Karpas-422 (cell line): ENCODE data around the gene ANKRD6. TPM values are rescaled to one million over a fixed set of nuclear protein-coding genes. Genes with fewer than 3 reads are reported as not detected.
A peak's percentile ranks its signal among the peaks of the same experiment; 100 is the strongest.

Experiments used
- DNase-seq: peaks from one replicate; pipeline ENCODE4 v3.0.0-alpha.2; 2015
- H2AFZ ChIP-seq: fragments of 200-600 bp; sonication (generic); 2 replicates; pipeline ENCODE4 v1.6.1; 2014; ENCODE audit warnings: antibody characterized with exemption, low read length, mixed read lengths
- H3K27ac ChIP-seq: fragments of 200-600 bp; sonication (generic); 2 replicates; pipeline ENCODE4 v1.5.1; 2014; ENCODE audit warnings: mild to moderate bottlenecking, low read length, moderate library complexity
- H3K27me3 ChIP-seq: fragments of 200-600 bp; sonication (generic); 2 replicates; pipeline ENCODE4 v1.6.1; 2014; ENCODE audit warnings: low read length, mixed read lengths
- H3K36me3 ChIP-seq: fragments of 200-600 bp; sonication (generic); 2 replicates; pipeline ENCODE4 v1.6.1; 2014; ENCODE audit warnings: low read length, mixed read lengths; ENCODE audit not compliant: insufficient read depth
- H3K4me1 ChIP-seq: fragments of 200-600 bp; sonication (generic); 2 replicates; pipeline ENCODE4 v1.6.1; 2014; ENCODE audit warnings: mild to moderate bottlenecking, low read length, mixed read lengths
- H3K4me2 ChIP-seq: fragments of 200-600 bp; sonication (generic); 2 replicates; pipeline ENCODE4 v1.6.1; 2014; ENCODE audit warnings: low read length, low read depth, mild to moderate bottlenecking; ENCODE audit not compliant: poor library complexity, severe bottlenecking
- H3K4me3 ChIP-seq: fragments of 200-600 bp; sonication (generic); 2 replicates; pipeline ENCODE4 v1.5.1; 2014; ENCODE audit warnings: mild to moderate bottlenecking, antibody characterized with exemption, low read length, mixed read lengths
- H3K79me2 ChIP-seq: fragments of 200-600 bp; sonication (generic); 2 replicates; pipeline ENCODE4 v1.6.1; 2014; ENCODE audit warnings: mild to moderate bottlenecking, low read length, mixed read lengths
- H3K9ac ChIP-seq: fragments of 200-600 bp; sonication (generic); 2 replicates; pipeline ENCODE4 v1.6.0; 2014; ENCODE audit warnings: low read length
- H3K9me2 ChIP-seq: fragments of 200-600 bp; sonication (generic), shearing (Covaris generic); replicated peaks from 2 replicates; pipeline ENCODE4 v1.6.0; 2014; ENCODE audit warnings: mild to moderate bottlenecking, low read length, moderate library complexity; ENCODE audit not compliant: insufficient read depth
- H3K9me3 ChIP-seq: fragments of 300-700, 200-600 bp; sonication (generic); 2 replicates; pipeline ENCODE4 v1.6.1; 2014; ENCODE audit warnings: low read length, mixed read lengths
- H4K20me1 ChIP-seq: fragments of 200-600 bp; sonication (generic); 2 replicates; pipeline ENCODE4 v1.6.1; 2014; ENCODE audit warnings: mild to moderate bottlenecking, antibody characterized with exemption, low read length, low read depth; ENCODE audit not compliant: insufficient read depth
- total RNA-seq: library from RNA; depleted of rRNA; stranded (reverse); fragments of >200 nt; shearing (Covaris generic); gene quantifications from 2 replicates; pipeline ENCODE4 v1.2.3, GENCODE V29; 2014; ENCODE audit warnings: low replicate concordance

The ANKRD6 gene
- total RNA-seq, 1 experiment from 2014 or later = not detected

DNA sequence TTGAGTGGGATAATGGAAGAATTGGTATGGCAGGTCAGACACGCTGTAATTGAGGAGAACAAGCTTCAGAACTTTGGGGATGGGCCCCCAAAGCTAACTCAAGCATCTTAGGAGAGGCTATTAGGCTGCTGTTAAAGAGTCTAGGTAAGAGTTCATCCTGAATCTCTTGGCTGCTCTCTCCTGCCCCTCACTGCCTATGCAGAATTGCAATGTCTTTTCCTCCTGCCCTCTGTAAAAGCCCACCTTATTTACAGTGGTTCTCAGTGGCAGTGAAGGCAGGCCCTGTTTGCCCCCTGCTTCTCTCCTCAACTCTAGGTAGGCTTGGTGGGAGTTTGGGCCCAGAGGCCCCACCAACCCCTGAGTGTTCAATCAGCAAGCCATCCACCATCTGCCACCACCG is 150.6 kb downstream of the ANKRD6 start:
- H4K20me1 ChIP-seq = no peaks in the 10 kb centered on the region
- no peak overlapping the region for H3K4me3 ChIP-seq
- H3K36me3 ChIP-seq = no peaks in the 10 kb centered on the region
- H3K9me3 ChIP-seq = no peaks in the 10 kb centered on the region
- DNase-seq = no peak
- H3K9me2 ChIP-seq = no peaks in the 10 kb centered on the region
- no peak overlapping the region for H3K9ac ChIP-seq
- H3K79me2 ChIP-seq = no peaks in the 10 kb centered on the region
- no peaks in the 10 kb centered on the region for H3K4me1 ChIP-seq
- no peak overlapping the region for H3K4me2 ChIP-seq
- no peaks in the 10 kb centered on the region for H3K27me3 ChIP-seq
- no peak overlapping the region for H2AFZ ChIP-seq
- H3K27ac ChIP-seq = no peak overlapping the region

DNA sequence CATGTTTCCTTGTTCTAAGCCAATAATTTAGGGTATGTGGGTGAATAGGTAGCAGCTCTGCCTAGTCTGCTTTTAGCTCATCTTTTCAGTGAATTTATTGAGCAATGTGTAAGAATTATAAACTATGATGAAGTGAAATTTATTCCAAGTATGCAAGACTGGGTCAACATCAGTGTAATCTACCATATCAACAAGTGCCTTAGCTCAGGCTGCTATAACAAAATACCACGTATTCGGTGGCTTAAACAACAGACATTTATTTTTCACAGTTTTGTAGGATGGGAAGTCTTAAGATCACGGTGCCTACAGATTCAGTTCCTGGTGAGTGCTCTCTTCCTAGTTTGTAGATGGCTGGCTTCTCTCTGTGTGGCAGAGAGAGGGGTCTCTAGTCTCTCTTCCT is 151.6 kb downstream of the ANKRD6 start:
- no peak overlapping the region for H3K4me3 ChIP-seq
- H3K4me1 ChIP-seq = no peaks in the 10 kb centered on the region
- no peaks in the 10 kb centered on the region for H3K36me3 ChIP-seq
- no peak overlapping the region for H3K27ac ChIP-seq
- no peak overlapping the region for H3K9ac ChIP-seq
- H3K27me3 ChIP-seq = no peaks in the 10 kb centered on the region
- H3K79me2 ChIP-seq = no peaks in the 10 kb centered on the region
- no peaks in the 10 kb centered on the region for H4K20me1 ChIP-seq
- DNase-seq = no peak
- no peaks in the 10 kb centered on the region for H3K9me2 ChIP-seq
- H3K4me2 ChIP-seq = no peak overlapping the region
- H2AFZ ChIP-seq = no peak overlapping the region
- H3K9me3 ChIP-seq = no peaks in the 10 kb centered on the region

DNA sequence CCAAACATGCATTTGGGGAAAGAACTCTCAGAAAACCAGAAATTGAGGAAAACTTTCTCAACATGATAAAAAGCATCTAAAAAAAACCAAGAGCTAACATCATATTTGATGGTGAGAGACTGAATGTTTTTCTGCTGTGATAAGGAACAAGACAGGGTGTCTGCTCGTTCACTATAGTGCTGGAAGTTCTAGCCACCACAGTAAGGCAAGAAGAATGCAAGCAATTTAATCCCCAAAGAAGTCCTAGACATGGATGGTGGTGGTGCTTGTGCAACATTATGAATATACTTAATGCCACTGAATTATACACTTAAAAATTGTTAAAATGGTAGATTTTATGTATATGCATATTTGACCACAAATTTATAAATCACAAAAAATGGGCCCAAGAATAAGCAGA is 152.2 kb downstream of the ANKRD6 start:
- no peak for DNase-seq
- no peak overlapping the region for H3K9ac ChIP-seq
- no peaks in the 10 kb centered on the region for H3K9me2 ChIP-seq
- no peaks in the 10 kb centered on the region for H4K20me1 ChIP-seq
- H3K9me3 ChIP-seq = no peaks in the 10 kb centered on the region
- H3K4me2 ChIP-seq = no peak overlapping the region
- H2AFZ ChIP-seq = no peak overlapping the region
- no peaks in the 10 kb centered on the region for H3K79me2 ChIP-seq
- no peaks in the 10 kb centered on the region for H3K36me3 ChIP-seq
- no peaks in the 10 kb centered on the region for H3K27me3 ChIP-seq
- H3K4me3 ChIP-seq = no peak overlapping the region
- no peaks in the 10 kb centered on the region for H3K4me1 ChIP-seq
- H3K27ac ChIP-seq = no peak overlapping the region

DNA sequence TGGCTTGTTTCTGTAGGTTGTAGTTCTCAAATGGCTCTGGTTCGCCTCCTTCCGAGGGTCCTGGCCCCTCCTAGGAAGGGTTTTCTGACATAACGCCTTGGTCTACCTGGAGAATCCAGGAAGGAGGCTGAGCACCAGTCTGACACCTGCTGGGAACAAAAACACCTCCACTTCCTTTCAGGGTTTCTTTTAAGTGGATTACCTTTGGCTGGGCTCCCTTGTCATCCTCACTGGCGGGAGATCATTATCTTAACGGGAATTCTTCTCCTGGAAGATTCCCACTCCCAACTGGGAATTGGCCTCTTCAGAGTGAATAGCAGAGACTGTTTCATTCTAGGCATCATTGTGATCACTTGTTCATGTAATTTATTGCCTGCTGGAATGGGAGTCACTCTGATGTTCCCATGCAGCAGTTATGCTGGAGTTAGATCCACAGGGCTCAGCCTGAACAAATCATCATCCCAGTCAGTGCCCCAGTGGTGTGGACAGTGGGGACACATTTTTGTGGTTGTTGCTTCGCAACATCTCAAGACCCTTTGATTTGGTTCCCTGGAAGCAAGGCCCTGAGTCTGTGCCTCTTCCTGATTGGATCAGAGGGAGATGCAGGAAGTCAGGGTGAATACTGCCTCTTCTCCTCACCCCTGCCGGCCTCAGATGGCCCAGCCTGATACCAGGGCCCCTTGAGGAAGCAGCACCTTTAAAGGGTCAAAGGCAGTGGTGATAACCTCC is 156.5 kb downstream of the ANKRD6 start:
- Histone ChIP-seq H4K20me1 (no peaks in the 10 kb centered on the region), H2AFZ (no peak overlapping the region), H3K27me3 (no peaks in the 10 kb centered on the region), H3K27ac (no peak overlapping the region), H3K9ac (no peak overlapping the region), H3K9me2 (no peaks in the 10 kb centered on the region), H3K4me3 (no peak overlapping the region), H3K4me1 (no peaks in the 10 kb centered on the region), H3K36me3 (no peaks in the 10 kb centered on the region), H3K9me3 (no peaks in the 10 kb centered on the region), H3K4me2 (no peak overlapping the region), H3K79me2 (no peaks in the 10 kb centered on the region)
- DNase-seq = no peak

DNA sequence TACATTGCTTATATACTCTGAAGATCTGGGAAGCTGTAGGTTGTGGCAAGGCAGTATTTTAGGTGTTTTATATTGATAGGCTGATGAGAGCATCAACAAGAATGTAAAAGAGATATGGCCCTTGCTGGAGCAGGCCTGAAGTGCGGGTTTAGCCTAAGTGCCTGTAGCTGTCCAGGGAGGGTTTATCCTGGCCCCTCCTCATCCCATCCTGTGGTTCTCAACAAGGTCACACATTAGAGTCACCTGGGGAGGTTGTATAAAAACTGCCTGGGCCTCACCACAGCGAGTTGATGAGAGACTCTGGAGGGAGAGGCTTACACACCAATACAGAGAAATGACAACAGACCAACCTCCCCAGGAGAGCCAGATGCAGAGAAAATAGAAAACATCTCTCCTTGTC is 157.2 kb downstream of the ANKRD6 start:
- Histone ChIP-seq H3K4me2 (no peak overlapping the region), H3K27me3 (no peaks in the 10 kb centered on the region), H3K9me2 (no peaks in the 10 kb centered on the region), H3K4me1 (no peaks in the 10 kb centered on the region), H2AFZ (no peak overlapping the region), H3K4me3 (no peak overlapping the region), H3K9me3 (no peaks in the 10 kb centered on the region), H4K20me1 (no peaks in the 10 kb centered on the region), H3K9ac (no peak overlapping the region), H3K79me2 (no peaks in the 10 kb centered on the region), H3K27ac (no peak overlapping the region), H3K36me3 (no peaks in the 10 kb centered on the region)
- DNase-seq = no peak

DNA sequence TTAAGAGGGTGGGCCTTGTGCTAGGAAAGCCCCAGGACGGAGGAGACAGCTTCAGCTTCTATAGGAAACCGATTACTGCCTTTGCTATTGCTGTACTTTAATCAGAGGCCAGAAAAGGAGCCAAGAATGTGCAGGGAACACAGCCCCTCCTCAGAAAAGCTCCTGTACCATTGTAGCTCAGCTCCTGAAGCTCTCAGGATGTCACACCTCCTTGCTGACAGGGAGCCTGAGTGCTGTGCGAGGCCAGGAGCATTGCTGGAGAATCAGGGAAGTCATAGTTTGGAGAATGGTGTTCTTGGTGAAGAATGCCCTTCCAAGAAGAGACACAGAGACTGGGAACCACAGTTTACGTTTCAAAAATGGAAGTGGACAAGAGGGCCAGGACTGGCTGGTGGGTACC is 158.8 kb downstream of the ANKRD6 start:
- H3K4me1 ChIP-seq = no peaks in the 10 kb centered on the region
- H4K20me1 ChIP-seq = no peaks in the 10 kb centered on the region
- H3K27me3 ChIP-seq = no peaks in the 10 kb centered on the region
- H3K36me3 ChIP-seq = no peaks in the 10 kb centered on the region
- DNase-seq = no peak
- H3K79me2 ChIP-seq = no peaks in the 10 kb centered on the region
- no peak overlapping the region for H3K4me3 ChIP-seq
- no peak overlapping the region for H3K27ac ChIP-seq
- no peaks in the 10 kb centered on the region for H3K9me3 ChIP-seq
- no peaks in the 10 kb centered on the region for H3K9me2 ChIP-seq
- H3K9ac ChIP-seq = no peak overlapping the region
- H2AFZ ChIP-seq = no peak overlapping the region
- H3K4me2 ChIP-seq = no peak overlapping the region

DNA sequence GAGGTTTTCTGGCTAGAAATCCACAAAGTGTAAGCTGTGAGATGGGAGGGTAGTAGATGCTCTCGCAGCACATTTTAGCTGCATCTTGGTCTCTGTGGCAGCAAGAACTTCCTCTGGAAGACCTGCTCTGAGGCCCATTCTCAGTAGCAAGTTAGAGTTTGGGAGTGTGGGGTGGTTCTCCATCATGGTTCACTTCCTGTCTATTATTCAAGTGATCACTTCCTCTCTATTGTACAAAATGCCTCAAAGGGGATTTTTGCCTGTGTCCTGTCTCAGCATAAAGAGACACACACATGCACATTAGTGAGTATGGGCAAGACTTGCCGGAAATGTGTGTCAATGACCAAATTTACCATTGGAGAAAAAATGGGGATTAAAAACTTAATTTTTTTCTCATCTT is 163.1 kb downstream of the ANKRD6 start:
- Histone ChIP-seq H2AFZ (no peak overlapping the region), H3K9me2 (no peaks in the 10 kb centered on the region), H3K9ac (no peak overlapping the region), H3K27ac (no peak overlapping the region), H3K4me2 (no peak overlapping the region), H4K20me1 (no peaks in the 10 kb centered on the region), H3K4me3 (no peak overlapping the region), H3K9me3 (no peaks in the 10 kb centered on the region), H3K36me3 (no peaks in the 10 kb centered on the region), H3K27me3 (no peaks in the 10 kb centered on the region; the same call in 1 of the 2 replicates), H3K4me1 (no peaks in the 10 kb centered on the region), H3K79me2 (no peaks in the 10 kb centered on the region)
- no peak for DNase-seq

DNA sequence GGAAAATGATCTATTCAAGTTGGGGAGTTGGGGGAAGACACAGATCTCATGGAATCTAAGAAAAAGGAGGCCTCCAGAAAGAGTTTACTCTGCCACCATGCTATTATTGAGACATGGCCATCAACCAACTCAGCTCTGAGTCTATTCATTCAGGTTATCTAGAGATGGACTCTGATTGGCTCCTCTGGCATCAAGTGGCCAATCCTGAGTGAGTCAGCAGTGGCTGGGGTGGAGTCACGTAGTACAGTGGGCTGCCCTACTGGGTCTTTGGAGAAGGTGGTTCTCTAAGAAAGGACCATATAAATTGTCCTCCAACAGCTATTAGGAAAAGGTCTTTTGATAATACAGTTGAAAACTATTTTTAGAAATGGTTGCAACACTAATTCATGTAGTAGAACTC is 163.5 kb downstream of the ANKRD6 start:
- no peaks in the 10 kb centered on the region; the same call in 1 of the 2 replicates for H3K27me3 ChIP-seq
- no peak overlapping the region for H2AFZ ChIP-seq
- no peaks in the 10 kb centered on the region for H3K36me3 ChIP-seq
- H3K4me1 ChIP-seq = no peaks in the 10 kb centered on the region
- no peaks in the 10 kb centered on the region for H4K20me1 ChIP-seq
- no peak overlapping the region for H3K4me3 ChIP-seq
- no peaks in the 10 kb centered on the region for H3K9me2 ChIP-seq
- no peaks in the 10 kb centered on the region for H3K9me3 ChIP-seq
- DNase-seq = peak; percentile 58
- H3K79me2 ChIP-seq = no peaks in the 10 kb centered on the region
- no peak overlapping the region for H3K4me2 ChIP-seq
- H3K27ac ChIP-seq = no peak overlapping the region
- H3K9ac ChIP-seq = no peak overlapping the region
